ENCODE data around the gene KCNK6.

Gene KCNK6

DNA sequence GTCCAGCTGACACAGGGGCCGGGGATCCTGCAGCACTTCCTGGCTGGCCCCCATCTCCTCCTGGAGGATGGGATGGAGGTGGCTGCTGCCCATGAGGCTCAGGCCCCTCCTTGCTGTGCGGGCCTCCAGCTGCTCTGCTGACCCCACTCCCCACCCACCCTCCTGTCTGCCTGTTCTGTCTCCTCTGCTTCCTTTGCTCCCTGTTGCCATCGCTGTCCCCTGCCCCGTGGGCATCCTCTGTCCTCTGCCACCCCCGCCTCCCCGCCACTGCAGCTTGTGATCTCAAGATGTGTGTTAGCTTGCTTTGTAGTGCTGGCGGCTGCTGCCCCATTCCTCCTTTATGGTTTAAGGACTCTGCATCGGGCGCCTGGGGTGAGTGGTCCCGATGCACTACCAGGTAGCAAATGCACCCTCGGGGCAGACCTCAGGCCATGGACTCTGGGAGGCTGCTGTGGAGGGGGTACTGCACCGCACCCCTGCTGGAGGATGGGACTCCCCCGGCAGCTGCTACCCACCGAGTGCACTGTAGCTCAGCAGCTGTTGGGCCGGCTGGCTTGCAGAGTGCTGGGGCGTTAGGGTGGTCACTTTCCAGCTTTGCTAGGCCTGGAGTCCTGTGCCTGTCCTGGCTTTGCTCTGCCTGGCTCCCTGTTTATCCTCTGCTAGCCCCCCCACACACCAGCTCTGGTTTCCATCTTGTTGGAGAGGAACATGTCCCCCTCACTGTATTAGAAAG, 31.4 kb upstream of the KCNK6 start:
- Mint-ChIP-seq H3K9me3 (ENCODE audit: low read depth) (no peaks in the 10 kb centered on the region), H3K36me3 (peaks cover 4% of the 10 kb centered on the region), H3K27me3 (no peaks in the 10 kb centered on the region), H3K4me3 (no peak overlapping the region), H3K4me1 (ENCODE audit: low read depth) (no peaks in the 10 kb centered on the region), H3K27ac (no peak overlapping the region)

- Mint-ChIP-seq H3K36me3 (peaks cover 4% of the 10 kb centered on the region), H3K27me3 (no peaks in the 10 kb centered on the region), H3K4me3 (no peak overlapping the region), H3K4me1 (ENCODE audit: low read depth) (no peaks in the 10 kb centered on the region), H3K9me3 (ENCODE audit: low read depth) (no peaks in the 10 kb centered on the region), H3K27ac (no peak overlapping the region)
These were observed 29.7 kb upstream of the KCNK6 start for GRCh38 chr19:38289955-38290354.

- no peak overlapping the region for H3K4me3 Mint-ChIP-seq
- no peaks in the 10 kb centered on the region for H3K9me3 Mint-ChIP-seq (ENCODE audit: low read depth)
- no peaks in the 10 kb centered on the region for H3K27me3 Mint-ChIP-seq
- H3K4me1 Mint-ChIP-seq (ENCODE audit: low read depth): no peaks in the 10 kb centered on the region
- peaks cover 4% of the 10 kb centered on the region for H3K36me3 Mint-ChIP-seq
- H3K27ac Mint-ChIP-seq: no peak overlapping the region
These were observed 29.0 kb upstream of the KCNK6 start for GRCh38 chr19:38290631-38291147.

- Mint-ChIP-seq H3K9me3 (ENCODE audit: low read depth) (no peaks in the 10 kb centered on the region), H3K27me3 (no peaks in the 10 kb centered on the region), H3K4me3 (no peak overlapping the region), H3K27ac (no peak overlapping the region), H3K36me3 (peaks cover 2% of the 10 kb centered on the region), H3K4me1 (ENCODE audit: low read depth) (no peaks in the 10 kb centered on the region)
These were observed 27.8 kb upstream of the KCNK6 start for GRCh38 chr19:38291855-38292254.

DNA sequence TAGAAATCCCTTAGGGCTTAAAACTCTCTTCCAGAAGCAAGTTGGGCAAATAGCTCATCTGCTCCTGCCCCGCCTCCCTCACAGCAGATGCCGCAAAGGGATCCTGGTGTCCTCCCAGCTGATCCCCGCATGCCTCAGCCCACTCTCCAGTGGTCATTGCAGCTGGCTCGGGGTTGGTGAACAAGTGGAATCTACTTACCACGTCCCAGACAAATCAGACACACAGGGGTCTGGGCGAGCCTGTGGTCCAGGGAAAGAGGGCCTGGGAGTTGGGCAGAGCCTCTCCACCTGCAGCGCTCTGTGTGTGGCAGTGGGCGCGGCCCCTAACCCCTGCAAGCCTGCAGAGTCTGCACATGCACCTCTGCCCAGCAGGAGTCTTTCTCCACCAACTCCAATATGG, 26.4 kb upstream of the KCNK6 start:
- Mint-ChIP-seq H3K4me3 (no peak overlapping the region), H3K27me3 (no peaks in the 10 kb centered on the region), H3K4me1 (ENCODE audit: low read depth) (no peaks in the 10 kb centered on the region), H3K27ac (no peak overlapping the region), H3K9me3 (ENCODE audit: low read depth) (no peaks in the 10 kb centered on the region), H3K36me3 (peaks cover 2% of the 10 kb centered on the region)

GRCh38 chr19:38294090-38294489, 25.6 kb upstream of the KCNK6 start:
- Mint-ChIP-seq H3K4me1 (ENCODE audit: low read depth) (no peaks in the 10 kb centered on the region), H3K27me3 (no peaks in the 10 kb centered on the region), H3K9me3 (ENCODE audit: low read depth) (no peaks in the 10 kb centered on the region), H3K4me3 (no peak overlapping the region), H3K27ac (no peak overlapping the region), H3K36me3 (peaks cover 2% of the 10 kb centered on the region)

DNA sequence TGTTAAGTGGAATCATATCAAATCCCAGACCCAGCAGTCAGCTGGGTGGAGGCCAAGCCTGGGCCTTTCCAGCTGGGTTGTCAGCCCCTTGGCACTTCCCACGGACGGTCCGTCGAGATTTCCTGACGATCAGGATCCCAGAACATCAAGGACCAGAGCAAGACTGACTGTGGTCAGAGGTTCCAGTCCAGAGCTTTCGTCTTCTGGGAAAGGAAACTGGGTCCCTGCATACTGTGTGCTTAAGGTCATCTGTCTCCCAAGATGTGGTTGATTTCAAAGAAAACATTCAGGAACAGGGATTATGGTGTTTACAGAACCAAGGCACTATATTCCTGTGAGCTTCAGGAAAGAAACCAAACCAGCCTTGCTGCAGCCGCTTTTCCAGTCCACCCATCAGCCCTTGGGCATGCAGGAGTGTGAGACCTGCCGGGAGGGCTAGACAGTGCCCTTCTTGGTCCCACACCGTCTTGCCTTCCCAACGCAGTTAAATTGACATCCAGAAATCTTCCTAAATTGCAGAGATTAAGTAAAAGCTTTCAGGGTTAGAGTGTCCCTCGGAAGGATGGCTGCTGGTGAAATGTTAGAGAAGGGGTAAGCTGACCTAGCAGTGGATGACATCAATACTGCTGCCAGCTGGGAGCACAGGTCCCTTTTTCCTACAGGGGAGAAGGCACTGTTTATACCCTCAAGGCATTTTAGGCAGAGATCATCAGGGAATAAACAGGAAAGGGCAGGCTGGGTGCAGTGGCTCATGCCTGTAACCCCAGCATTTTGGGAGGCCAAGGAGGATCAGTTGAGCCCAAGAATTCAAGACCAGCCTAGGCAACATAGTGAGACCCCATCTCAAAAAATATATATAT, 20.6 kb upstream of the KCNK6 start:
- Mint-ChIP-seq H3K36me3 (peaks cover 2% of the 10 kb centered on the region), H3K27ac (no peak overlapping the region), H3K4me1 (ENCODE audit: low read depth) (no peaks in the 10 kb centered on the region), H3K27me3 (no peaks in the 10 kb centered on the region), H3K4me3 (no peak overlapping the region), H3K9me3 (ENCODE audit: low read depth) (no peaks in the 10 kb centered on the region)

- Mint-ChIP-seq H3K4me1 (ENCODE audit: low read depth) (no peaks in the 10 kb centered on the region), H3K9me3 (ENCODE audit: low read depth) (no peaks in the 10 kb centered on the region), H3K36me3 (peaks cover 2% of the 10 kb centered on the region)
These were observed 15.9 kb upstream of the KCNK6 start, which contains the start of gene C19orf33 for GRCh38 chr19:38303517-38304351. TSS of gene C19orf33 (plus strand) at chr19:38304251. CDS start at chr19:38304262, 11 bp downstream.

DNA sequence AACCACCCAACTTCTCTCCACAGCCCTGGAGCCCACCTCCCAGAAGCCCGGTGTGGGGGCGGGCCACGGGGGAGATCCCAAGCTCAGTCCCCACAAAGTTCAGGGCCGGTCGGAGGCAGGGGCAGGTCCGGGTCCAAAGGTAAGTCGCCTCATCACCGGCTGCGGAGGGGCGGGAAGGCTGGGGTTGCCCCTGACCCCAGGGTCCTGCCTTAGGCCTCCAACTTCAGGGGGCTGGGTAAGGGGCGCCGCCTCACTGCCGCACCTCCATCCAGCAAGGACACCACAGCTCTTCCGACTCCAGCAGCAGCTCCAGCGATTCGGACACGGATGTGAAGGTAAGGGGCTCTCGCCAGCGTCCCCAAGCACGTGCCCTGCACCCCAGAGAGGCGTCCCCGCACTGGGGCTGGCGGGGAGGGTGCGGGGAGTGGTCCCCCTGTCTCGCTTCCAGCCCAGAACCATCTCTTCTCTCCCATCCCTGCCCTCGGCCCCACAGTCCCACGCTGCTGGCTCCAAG, 15.2 kb upstream of the KCNK6 start:
- Mint-ChIP-seq H3K27me3 (no peaks in the 10 kb centered on the region), H3K36me3 (peaks cover 2% of the 10 kb centered on the region), H3K27ac (no peak overlapping the region), H3K9me3 (ENCODE audit: low read depth) (no peaks in the 10 kb centered on the region), H3K4me1 (ENCODE audit: low read depth) (no peaks in the 10 kb centered on the region), H3K4me3 (no peak overlapping the region)

More at GRCh38 chr19:38303517-38304351, 15.9 kb upstream of the KCNK6 start, which contains the start of gene C19orf33:
- Mint-ChIP-seq H3K4me3 (no peak within 1 kb of the TSS), H3K27ac (no peak within 1 kb of the TSS), H3K27me3 (no peaks in the 10 kb centered on the region)

GRCh38 chr19:38304866-38305429, 14.7 kb upstream of the KCNK6 start:
- Mint-ChIP-seq H3K4me1 (ENCODE audit: low read depth) (no peaks in the 10 kb centered on the region), H3K36me3 (peaks cover 2% of the 10 kb centered on the region)

DNA sequence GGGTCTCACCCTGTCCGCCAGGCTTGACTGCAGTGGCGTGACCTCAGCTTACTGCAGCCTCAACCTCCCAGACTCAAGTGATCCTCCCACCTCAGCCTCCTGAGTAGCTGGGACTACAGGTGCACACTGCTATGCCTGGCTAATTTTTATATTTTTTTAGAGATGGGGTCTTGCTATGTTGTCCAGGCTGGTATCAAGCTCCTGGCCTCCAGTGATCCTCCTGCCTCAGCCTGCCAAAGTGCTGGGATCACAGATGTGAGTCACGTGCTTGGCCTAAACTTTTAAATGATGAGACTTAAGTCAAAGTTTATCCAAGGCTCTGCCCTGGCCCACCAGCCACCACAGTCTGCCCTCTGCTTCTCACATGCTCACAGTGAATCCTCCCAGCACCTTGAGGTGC, 13.4 kb upstream of the KCNK6 start:
- H3K27ac Mint-ChIP-seq: no peak overlapping the region
- H3K27me3 Mint-ChIP-seq: no peaks in the 10 kb centered on the region
- H3K4me1 Mint-ChIP-seq (ENCODE audit: low read depth): peaks cover 2% of the 10 kb centered on the region
- H3K4me3 Mint-ChIP-seq: no peak overlapping the region
- peaks cover 5% of the 10 kb centered on the region for H3K36me3 Mint-ChIP-seq
- H3K9me3 Mint-ChIP-seq (ENCODE audit: low read depth): no peaks in the 10 kb centered on the region

More at GRCh38 chr19:38304866-38305429, 14.7 kb upstream of the KCNK6 start:
- Mint-ChIP-seq H3K9me3 (ENCODE audit: low read depth) (no peaks in the 10 kb centered on the region), H3K27ac (no peak overlapping the region), H3K4me3 (no peak overlapping the region), H3K27me3 (no peaks in the 10 kb centered on the region)

DNA sequence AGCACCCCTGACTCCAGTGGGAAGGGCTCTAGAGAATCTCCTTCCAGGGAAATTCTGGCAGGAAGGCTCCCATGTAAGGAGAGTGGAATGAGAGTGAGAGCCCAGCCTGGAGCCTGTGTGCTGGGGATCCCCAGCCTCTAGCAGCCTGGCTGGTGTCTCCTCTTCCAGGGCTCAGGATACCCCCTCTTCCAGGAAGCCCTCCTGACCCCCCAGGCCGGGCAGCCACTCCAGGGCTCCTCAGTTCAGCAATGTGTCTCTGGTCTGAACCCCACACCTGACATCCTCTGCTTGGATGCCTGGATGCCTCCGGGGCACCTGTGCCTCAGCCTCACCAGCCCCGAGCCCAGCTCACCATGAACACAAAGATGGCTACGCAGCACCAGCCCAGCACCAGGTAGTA, 12.6 kb upstream of the KCNK6 start:
- H3K36me3 Mint-ChIP-seq: peaks cover 5% of the 10 kb centered on the region
- no peak overlapping the region for H3K27ac Mint-ChIP-seq
- peaks cover 2% of the 10 kb centered on the region for H3K4me1 Mint-ChIP-seq (ENCODE audit: low read depth)
- H3K27me3 Mint-ChIP-seq: no peaks in the 10 kb centered on the region
- H3K4me3 Mint-ChIP-seq: no peak overlapping the region
- no peaks in the 10 kb centered on the region for H3K9me3 Mint-ChIP-seq (ENCODE audit: low read depth)

GRCh38 chr19:38307597-38307996, 12.0 kb upstream of the KCNK6 start:
- no peak overlapping the region for H3K27ac Mint-ChIP-seq
- H3K9me3 Mint-ChIP-seq (ENCODE audit: low read depth): no peaks in the 10 kb centered on the region
- H3K4me1 Mint-ChIP-seq (ENCODE audit: low read depth): peaks cover 2% of the 10 kb centered on the region
- no peaks in the 10 kb centered on the region for H3K27me3 Mint-ChIP-seq
- H3K4me3 Mint-ChIP-seq: no peak overlapping the region
- H3K36me3 Mint-ChIP-seq: peaks cover 5% of the 10 kb centered on the region

Data from activated naive CD8-positive, alpha-beta T cell (primary cell).